ENCODE results near the gene POLR2F.

DNA sequence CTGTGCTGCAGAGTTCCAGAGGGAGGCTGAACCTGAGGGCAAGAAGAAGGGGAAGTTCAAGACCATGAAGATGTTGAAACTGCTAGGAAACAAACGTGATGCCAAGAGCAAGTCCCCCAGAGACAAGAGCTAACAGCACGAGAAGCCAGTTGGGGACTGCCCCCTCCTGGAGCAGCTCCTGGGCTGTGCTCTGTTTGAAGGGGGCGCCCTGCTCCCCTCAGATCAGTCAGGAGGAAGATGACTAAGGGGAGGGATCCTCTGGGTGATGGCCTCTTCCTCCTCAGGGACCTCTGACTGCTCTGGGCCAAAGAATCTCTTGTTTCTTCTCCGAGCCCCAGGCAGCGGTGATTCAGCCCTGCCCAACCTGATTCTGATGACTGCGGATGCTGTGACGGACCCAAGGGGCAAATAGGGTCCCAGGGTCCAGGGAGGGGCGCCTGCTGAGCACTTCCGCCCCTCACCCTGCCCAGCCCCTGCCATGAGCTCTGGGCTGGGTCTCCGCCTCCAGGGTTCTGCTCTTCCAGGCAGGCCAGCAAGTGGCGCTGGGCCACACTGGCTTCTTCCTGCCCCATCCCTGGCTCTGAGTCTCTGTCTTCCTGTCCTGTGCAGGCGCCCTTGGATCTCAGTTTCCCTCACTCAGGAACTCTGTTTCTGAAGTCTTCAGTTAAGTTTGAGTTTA is 12.7 kb upstream of the POLR2F start:
- TF ChIP-seq, protein P1, sequence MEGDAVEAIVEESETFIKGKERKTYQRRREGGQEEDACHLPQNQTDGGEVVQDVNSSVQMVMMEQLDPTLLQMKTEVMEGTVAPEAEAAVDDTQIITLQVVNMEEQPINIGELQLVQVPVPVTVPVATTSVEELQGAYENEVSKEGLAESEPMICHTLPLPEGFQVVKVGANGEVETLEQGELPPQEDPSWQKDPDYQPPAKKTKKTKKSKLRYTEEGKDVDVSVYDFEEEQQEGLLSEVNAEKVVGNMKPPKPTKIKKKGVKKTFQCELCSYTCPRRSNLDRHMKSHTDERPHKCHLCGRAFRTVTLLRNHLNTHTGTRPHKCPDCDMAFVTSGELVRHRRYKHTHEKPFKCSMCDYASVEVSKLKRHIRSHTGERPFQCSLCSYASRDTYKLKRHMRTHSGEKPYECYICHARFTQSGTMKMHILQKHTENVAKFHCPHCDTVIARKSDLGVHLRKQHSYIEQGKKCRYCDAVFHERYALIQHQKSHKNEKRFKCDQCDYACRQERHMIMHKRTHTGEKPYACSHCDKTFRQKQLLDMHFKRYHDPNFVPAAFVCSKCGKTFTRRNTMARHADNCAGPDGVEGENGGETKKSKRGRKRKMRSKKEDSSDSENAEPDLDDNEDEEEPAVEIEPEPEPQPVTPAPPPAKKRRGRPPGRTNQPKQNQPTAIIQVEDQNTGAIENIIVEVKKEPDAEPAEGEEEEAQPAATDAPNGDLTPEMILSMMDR (IDR thresholded peaks at IDR 0.05), result no peak
- no peak for TF ChIP-seq POLR2A (IDR thresholded peaks at IDR 0.05)
